Activated naive CD8-positive, alpha-beta T cell treated with anti-CD3 and anti-CD28 coated beads, Interleukin-2, amount 50 U/mL, for 16 hours (primary cell): ENCODE results near the gene NAP1L4.

Experiments used
- DNase-seq: peaks from one replicate; pipeline ENCODE4 v3.0.0-alpha.2; 2020; ENCODE audit warnings: low read depth, low spot score

The NAP1L4 gene

GRCh38 chr11:2934611-2935239 lies 57.4 kb downstream of the NAP1L4 start:
- no peak for DNase-seq

GRCh38 chr11:2934021-2934550 lies 58.0 kb downstream of the NAP1L4 start:
- DNase-seq: no peak

- no peak for DNase-seq
These were observed 58.6 kb downstream of the NAP1L4 start for GRCh38 chr11:2933375-2934020.

GRCh38 chr11:2932850-2933251 lies 59.3 kb downstream of the NAP1L4 start:
- DNase-seq: no peak

GRCh38 chr11:2931771-2932738 lies 60.1 kb downstream of the NAP1L4 start:
- DNase-seq: no peak

- DNase-seq: no peak
These were observed 60.7 kb downstream of the NAP1L4 start for GRCh38 chr11:2931420-2931746.

GRCh38 chr11:2930704-2931419 lies 61.3 kb downstream of the NAP1L4 start:
- no peak for DNase-seq

- no peak for DNase-seq
These were observed 62.0 kb downstream of the NAP1L4 start for GRCh38 chr11:2929950-2930703.

GRCh38 chr11:2929531-2929949 lies 62.6 kb downstream of the NAP1L4 start:
- DNase-seq: no peak

- DNase-seq: no peak
These were observed 63.3 kb downstream of the NAP1L4 start, which contains the start of gene PHLDA2 for GRCh38 chr11:2928605-2929530. TSS of gene PHLDA2 (minus strand) at chr11:2929420. CDS start at chr11:2929364, 56 bp downstream.

- DNase-seq: no peak
These were observed 64.1 kb downstream of the NAP1L4 start for GRCh38 chr11:2927851-2928604.

GRCh38 chr11:2927121-2927800 lies 64.9 kb downstream of the NAP1L4 start:
- DNase-seq: no peak

GRCh38 chr11:2926611-2927051 lies 65.5 kb downstream of the NAP1L4 start:
- no peak for DNase-seq

- DNase-seq: no peak
These were observed 67.1 kb downstream of the NAP1L4 start for GRCh38 chr11:2924821-2925675.

- DNase-seq: no peak
These were observed 67.7 kb downstream of the NAP1L4 start for GRCh38 chr11:2924381-2924780.

- no peak for DNase-seq
These were observed 68.4 kb downstream of the NAP1L4 start for GRCh38 chr11:2923446-2924375.
